Measurements from ENCODE around the gene IGSF9. TPM values are rescaled to one million over a fixed set of nuclear protein-coding genes. Genes with fewer than 3 reads are reported as not detected.

IGSF9 gene
- total RNA-seq, 4 donors from 2014 or later: 0.71 to 1.9 (median 1.4) TPM

- H3K27me3 ChIP-seq: no peaks in the 10 kb centered on the region
- 97% methylated on average over 10 of the region's 10 CpGs for WGBS, 2 donors
- no peaks in the 10 kb centered on the region for H3K9me3 ChIP-seq
- H3K27ac ChIP-seq: no peak overlapping the region
- H3K4me3 ChIP-seq (replicated peaks in 1 of 3): no peak overlapping the region
- no peak for DNase-seq
- TF ChIP-seq POLR2A (IDR thresholded peaks at IDR 0.05): no peak
- TF ChIP-seq, protein P1, sequence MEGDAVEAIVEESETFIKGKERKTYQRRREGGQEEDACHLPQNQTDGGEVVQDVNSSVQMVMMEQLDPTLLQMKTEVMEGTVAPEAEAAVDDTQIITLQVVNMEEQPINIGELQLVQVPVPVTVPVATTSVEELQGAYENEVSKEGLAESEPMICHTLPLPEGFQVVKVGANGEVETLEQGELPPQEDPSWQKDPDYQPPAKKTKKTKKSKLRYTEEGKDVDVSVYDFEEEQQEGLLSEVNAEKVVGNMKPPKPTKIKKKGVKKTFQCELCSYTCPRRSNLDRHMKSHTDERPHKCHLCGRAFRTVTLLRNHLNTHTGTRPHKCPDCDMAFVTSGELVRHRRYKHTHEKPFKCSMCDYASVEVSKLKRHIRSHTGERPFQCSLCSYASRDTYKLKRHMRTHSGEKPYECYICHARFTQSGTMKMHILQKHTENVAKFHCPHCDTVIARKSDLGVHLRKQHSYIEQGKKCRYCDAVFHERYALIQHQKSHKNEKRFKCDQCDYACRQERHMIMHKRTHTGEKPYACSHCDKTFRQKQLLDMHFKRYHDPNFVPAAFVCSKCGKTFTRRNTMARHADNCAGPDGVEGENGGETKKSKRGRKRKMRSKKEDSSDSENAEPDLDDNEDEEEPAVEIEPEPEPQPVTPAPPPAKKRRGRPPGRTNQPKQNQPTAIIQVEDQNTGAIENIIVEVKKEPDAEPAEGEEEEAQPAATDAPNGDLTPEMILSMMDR (IDR thresholded peaks at IDR 0.05): no peak
- peaks cover 17 to 36% of the 10 kb centered on the region in 2 donors for H3K4me1 ChIP-seq
- peaks cover 20 to 30% of the 10 kb centered on the region in 2 donors for H3K36me3 ChIP-seq
- intact Hi-C loops (cut with DNase I): no loop called here
Measured at GRCh38 chr1:159919236-159919865, 26.1 kb downstream of the IGSF9 start.

GRCh38 chr1:159918352-159919200 is 26.8 kb downstream of the IGSF9 start:
- no peak overlapping the region for H3K4me3 ChIP-seq (replicated peaks in 1 of 3)
- peaks cover 20 to 30% of the 10 kb centered on the region in 2 donors for H3K36me3 ChIP-seq
- no peak for DNase-seq
- WGBS, 2 donors: 90 to 95% methylated on average over 12 to 13 of the region's 13 CpGs
- no peak overlapping the region for H3K27ac ChIP-seq
- no peak for TF ChIP-seq POLR2A (IDR thresholded peaks at IDR 0.05)
- TF ChIP-seq, protein P1 (IDR thresholded peaks at IDR 0.05): no peak
- intact Hi-C loops (cut with DNase I): no loop called here
- H3K9me3 ChIP-seq: no peaks in the 10 kb centered on the region
- no peaks in the 10 kb centered on the region for H3K27me3 ChIP-seq
- H3K4me1 ChIP-seq: peaks cover 9 to 43% of the 10 kb centered on the region in 2 donors

DNA sequence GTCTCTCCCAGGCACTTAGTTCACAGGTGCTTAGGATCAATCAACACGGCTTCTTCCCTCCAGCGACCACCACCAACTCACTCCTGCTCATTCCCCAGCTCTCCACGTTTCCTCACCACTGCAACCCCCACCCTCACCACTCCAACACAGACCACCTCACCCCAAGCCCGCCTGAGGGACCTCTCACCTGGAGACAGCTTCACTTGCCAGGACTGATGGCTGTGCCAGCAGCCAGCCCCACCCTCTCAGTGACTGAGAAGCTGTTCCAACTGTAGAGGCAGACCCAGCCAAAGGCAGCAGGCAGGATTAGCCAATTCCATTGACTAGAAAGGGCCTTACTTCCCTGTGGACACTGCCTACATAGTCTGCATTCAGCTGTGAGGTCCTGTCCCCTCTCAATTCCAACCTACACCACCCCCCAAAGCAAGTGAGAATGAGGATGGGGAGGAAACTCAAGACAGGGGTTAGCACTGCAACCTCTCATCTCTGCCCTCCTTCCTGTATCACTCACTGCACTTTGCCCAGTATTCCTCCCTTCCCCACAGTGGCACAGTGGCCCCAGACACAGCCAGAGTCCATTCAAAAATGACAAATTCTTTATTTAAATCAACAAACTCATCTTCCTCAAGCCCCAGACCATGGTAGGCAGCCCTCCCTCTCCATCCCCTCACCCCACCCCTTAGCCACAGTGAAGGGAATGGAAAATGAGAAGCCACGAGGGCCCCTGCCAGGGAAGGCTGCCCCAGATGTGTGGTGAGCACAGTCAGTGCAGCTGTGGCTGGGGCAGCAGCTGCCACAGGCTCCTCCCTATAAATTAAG is 27.7 kb downstream of the IGSF9 start:
- Histone ChIP-seq H3K9me3 (no peaks in the 10 kb centered on the region), H3K4me1 (peaks cover under 1 to 41% of the 10 kb centered on the region in 2 donors), H3K27me3 (no peaks in the 10 kb centered on the region), H3K4me3 (replicated peaks in 1 of 3) (no peak overlapping the region), H3K36me3 (peaks cover 20 to 30% of the 10 kb centered on the region in 2 donors), H3K27ac (no peak overlapping the region)
- TF ChIP-seq, protein P1 (IDR thresholded peaks at IDR 0.05): no peak
- TF ChIP-seq POLR2A (IDR thresholded peaks at IDR 0.05): no peak
- no peak for DNase-seq
- WGBS, 2 donors: 69 to 83% methylated on average over 5 of the region's 5 CpGs
- intact Hi-C loops (cut with DNase I): no loop called here

DNA sequence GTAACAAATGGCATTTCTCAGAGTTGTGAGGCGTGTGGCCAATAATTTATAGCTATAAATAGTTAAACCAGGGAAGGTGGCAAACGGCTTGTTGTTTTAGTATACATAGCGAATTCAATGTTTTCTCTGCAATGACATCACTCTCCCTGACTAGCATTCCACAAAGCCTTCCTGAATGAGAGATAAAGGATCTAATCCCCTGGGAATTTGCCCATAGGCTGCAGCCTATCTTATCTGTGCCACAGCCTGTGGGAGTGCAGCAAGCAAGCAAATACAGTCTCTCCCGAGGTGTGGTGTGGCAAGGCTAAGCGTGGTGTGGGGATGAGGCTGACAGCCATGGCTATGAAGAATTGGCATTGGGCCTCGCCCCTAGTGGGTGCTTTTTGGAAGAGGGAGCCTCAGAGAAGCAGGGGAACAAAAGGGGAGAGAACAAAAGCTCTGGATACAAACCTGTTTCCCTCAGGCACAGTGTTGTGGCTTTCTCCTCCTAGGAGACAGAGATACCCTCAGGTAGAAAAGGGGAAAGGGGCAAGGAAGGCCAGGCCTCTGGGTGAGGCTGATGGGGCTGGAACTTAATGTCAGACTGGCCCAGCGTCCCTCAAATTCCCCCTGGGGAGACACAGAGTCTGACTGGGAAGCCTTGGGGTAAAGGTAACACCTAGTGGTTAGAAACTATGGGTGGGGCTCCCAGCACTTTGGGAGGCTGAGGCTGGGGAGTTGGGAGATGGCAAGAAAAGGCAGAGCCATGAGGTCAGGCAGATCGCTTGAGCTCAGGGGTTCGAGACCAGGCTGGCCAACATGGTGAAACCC is 29.0 kb downstream of the IGSF9 start:
- H3K4me1 ChIP-seq: peaks cover 0 to 33% of the 10 kb centered on the region in 2 donors
- H3K36me3 ChIP-seq: peaks cover 20 to 30% of the 10 kb centered on the region in 2 donors
- WGBS, 2 donors: 64 to 70% methylated on average over 9 of the region's 9 CpGs

More for the DNA sequence above, 29.0 kb downstream of the IGSF9 start:
- Histone ChIP-seq H3K9me3 (no peaks in the 10 kb centered on the region), H3K27ac (peak overlapping the region in 1 of 3 donors; percentile 7), H3K27me3 (no peaks in the 10 kb centered on the region), H3K4me3 (replicated peaks in 1 of 3) (no peak overlapping the region)
- TF ChIP-seq, protein P1 (IDR thresholded peaks at IDR 0.05): no peak
- TF ChIP-seq POLR2A (IDR thresholded peaks at IDR 0.05): no peak
- DNase-seq: no peak
- intact Hi-C loops (cut with DNase I): no loop called here

Data from thyroid gland (tissue), 4 donors.